HG03342 (cell line): Measurements from ENCODE around the gene OR4D1.

ENCODE experiments used
- ATAC-seq: cut with Tn5 transposase; IDR thresholded peaks from one replicate; pipeline ENCODE4 v1.9.1; 2021; ENCODE audit warnings: mild to moderate bottlenecking, moderate library complexity; ENCODE audit not compliant: unreplicated experiment

The OR4D1 gene

GRCh38 chr17:58192612-58193011, 44.4 kb downstream of the OR4D1 start, which contains the start of gene EPX:
Gene EPX, plus strand, starts transcription at chr17:58192726. Its CDS starts 121 bp downstream, at chr17:58192847.
- no peak for ATAC-seq

GRCh38 chr17:58193641-58194255, 45.6 kb downstream of the OR4D1 start:
- no peak for ATAC-seq

- no peak for ATAC-seq
Measured at GRCh38 chr17:58195518-58196123, 47.4 kb downstream of the OR4D1 start.

GRCh38 chr17:58196610-58197009, 48.4 kb downstream of the OR4D1 start:
- ATAC-seq = no peak

- ATAC-seq = no peak
Measured at GRCh38 chr17:58200024-58200633, 51.9 kb downstream of the OR4D1 start.

GRCh38 chr17:58202859-58203258, 54.7 kb downstream of the OR4D1 start:
- no peak for ATAC-seq

- ATAC-seq = no peak
Measured at GRCh38 chr17:58204796-58205195, 56.6 kb downstream of the OR4D1 start.

GRCh38 chr17:58205936-58206335, 57.8 kb downstream of the OR4D1 start:
- ATAC-seq = no peak

GRCh38 chr17:58207451-58207850, 59.3 kb downstream of the OR4D1 start:
- no peak for ATAC-seq

GRCh38 chr17:58208344-58208743, 60.2 kb downstream of the OR4D1 start:
- ATAC-seq = no peak
